GM18873 (cell line): ENCODE measurements around the gene L3MBTL4.
A peak's percentile ranks its signal among the peaks of the same experiment; 100 is the strongest.
"Not testable (repeated sequence)": the region's sequence is repeated elsewhere in the genome, so short reads cannot be mapped to it uniquely, and the experiment has no call there.

Experiments
- ATAC-seq: cut with Tn5 transposase; IDR thresholded peaks from one replicate; pipeline ENCODE4 v1.9.1; 2021; ENCODE audit warnings: mild to moderate bottlenecking, moderate library complexity, moderate number of reproducible peaks; ENCODE audit not compliant: unreplicated experiment, low FRiP score

Gene L3MBTL4

DNA sequence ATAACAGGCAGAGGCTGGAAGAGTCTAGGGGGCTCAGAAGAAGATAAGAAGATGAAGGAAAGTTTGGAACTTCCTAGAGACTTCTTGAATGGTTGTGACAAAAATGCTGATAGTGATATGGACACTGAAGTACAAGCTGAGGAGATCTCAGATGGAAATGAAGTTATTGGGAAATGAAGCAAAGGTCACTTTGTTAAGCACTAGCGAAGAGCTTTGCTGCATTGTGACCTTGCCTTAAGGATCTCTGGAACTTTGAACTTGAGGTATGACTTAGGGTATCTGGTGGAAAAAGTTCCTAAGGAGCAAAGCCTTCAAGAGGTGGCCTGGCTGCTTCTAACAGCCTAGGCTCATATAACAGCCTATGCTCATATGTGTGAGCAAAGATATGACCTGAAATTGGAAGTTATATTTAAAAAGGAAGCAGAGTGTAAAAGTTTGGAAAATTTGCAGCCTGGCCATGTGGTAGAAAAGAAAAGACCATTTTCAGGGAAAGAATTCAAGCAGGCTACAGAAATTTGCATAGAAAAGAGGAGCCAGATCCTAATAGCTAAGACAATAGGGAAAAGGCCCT, 91.3 kb downstream of the L3MBTL4 start:
- ATAC-seq = no peak

DNA sequence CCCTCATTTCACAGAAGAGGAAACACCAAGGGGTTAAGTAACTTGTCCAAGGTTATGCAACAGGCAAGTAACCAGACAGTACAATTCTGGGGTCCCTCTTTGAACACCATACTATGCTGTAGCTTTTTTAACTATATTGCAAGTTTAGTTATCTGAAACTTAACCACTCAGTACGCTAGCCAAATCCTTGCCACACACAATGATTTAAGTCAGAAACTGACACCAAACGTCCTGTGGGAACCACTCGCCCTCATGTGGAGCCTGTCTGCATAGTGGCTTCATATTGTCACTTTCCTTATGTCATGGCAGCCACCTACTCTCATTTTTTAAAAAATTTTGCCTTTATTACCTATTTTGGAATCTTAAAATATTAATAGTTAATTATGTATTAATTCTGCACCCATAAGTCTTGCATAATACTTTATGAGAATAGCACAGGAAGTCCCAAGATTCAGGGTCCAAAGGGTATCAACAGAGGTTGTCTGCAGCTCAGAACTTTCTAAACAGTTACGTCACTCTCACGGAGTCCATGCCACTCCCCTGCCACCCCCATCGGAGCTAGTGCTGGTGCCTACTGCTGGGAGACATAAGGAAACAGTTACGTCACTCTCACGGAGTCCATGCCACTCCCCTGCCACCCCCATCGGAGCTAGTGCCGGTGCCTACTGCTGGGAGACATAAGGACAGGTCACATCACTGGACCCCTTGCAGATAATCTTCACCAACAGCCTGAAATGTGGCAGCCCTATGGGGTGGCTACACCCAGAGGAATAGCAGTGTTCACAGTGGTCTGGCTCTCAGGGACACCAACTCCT, 99.0 kb downstream of the L3MBTL4 start:
- ATAC-seq = no peak

DNA sequence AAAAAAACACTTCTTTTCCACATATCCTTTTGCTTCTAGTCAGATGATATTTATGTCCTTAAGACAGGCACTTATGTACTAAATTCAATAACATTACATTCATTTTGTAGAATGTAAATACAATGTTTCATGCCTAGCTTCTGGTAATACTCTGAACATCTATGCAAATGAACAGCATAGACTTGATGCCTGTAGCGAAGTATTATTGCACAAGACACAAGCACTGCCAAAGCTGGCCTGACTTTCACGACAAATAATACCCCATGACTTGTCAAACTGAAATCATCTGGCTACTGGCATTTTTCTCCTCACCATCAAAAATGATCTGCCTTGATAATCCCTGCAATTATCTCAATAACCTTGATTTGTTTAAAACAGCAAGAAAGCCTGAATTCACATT, 101.3 kb downstream of the L3MBTL4 start:
- no peak for ATAC-seq

- ATAC-seq = no peak
Observed at GRCh38 chr18:6311456-6312215, 103.1 kb downstream of the L3MBTL4 start.

DNA sequence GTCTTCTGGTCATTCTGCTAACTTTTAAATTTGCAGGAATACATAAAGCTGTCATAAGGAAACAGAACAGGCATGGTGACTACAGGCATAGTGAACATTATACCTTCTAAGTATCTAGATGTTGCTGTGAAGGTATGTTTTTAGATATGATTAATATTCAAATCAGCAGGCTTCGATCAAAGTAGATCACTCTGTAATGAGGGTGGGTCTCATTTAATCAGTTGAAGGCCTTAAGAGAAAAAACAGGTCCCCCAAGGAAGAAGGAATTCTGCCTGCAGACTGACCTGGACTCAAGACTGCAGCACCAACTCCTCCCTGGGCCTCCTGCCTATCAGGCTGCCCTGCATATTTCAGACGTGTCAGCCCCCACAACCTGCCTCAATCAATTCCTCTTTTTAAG, 104.0 kb downstream of the L3MBTL4 start:
- no peak for ATAC-seq

DNA sequence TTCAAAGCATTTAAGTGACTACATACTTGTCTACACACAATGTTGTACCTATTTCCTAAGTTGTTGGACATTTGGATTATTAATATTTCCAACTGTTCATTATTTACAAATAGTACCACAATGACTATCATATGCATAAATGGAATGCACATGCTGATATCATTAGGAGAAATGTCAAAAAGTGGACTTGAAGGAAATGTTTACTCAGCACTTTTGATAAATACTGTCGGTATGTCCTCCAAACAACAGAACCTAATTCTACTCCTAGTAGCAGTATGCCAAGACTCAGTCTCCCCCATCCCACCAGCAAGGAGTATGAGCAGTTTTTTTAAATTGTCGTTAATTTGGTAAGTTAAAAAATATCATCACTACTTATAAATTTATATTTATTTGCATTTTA, 116.8 kb downstream of the L3MBTL4 start:
- no peak for ATAC-seq

- ATAC-seq = no peak
Observed at GRCh38 chr18:6294148-6294784, 120.4 kb downstream of the L3MBTL4 start.

DNA sequence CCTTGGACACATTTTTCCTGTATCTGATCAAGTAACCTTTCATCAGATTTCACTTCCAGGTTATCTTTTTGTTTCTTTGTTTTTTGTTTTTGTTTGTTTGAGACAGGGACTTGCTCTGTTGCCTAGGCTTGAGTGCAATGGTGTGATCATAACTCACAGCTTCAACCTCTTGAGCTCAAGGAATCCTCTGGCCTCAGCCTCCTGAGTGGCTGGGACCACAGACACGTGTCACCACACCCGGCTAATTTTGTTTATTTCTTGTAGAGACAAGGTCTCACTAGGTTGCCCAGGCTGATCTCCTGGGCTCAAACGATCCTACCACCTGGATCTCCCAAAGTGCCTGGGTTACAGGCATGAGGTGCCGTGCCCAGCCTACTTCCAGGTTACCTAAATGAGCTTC, 124.9 kb downstream of the L3MBTL4 start:
- ATAC-seq = no peak

- ATAC-seq = no peak
Observed at GRCh38 chr18:6286585-6286984, 128.1 kb downstream of the L3MBTL4 start.

DNA sequence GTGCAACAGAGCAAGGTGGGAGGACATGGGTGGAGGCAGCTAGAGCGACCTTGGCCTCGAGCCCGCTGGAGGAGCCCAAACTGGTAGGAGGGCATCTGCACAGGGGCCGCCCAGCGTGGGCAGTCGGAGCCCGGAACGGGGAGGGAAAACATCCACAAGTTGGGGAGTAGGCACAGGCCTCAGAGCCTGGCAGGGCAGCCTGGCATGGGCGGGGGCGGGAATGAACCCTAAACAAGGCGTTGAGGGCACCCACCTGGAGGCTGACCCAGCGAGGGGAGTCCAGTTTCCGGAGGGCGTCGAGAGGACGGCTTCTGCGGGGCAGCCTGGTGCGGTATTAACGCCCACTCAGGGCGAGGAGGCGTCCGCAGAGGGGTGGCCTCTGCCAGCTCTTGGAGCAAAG, 129.9 kb downstream of the L3MBTL4 start:
- ATAC-seq = no peak

GRCh38 chr18:6284300-6284699, 130.4 kb downstream of the L3MBTL4 start:
- no peak for ATAC-seq

DNA sequence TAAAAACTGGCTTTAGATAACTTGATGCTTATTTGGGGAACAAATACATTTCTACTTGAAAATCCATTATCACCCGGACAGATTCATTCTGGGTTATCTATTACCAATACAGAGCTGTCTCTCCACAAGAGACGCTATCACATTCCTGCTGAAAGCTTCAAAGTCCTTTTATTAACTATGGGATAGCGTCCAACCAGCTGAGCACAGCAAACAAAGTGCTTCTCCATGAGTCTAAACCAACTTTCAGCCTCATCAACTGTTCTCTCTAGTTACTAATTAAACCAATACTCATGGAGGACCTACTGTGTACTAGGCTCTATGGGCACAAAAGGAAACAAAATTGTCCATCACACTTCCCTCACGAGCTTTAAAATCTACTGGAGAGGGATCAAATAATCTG, 132.8 kb downstream of the L3MBTL4 start:
- no peak for ATAC-seq

- no peak for ATAC-seq
Observed at GRCh38 chr18:6280211-6280743, 134.4 kb downstream of the L3MBTL4 start.

DNA sequence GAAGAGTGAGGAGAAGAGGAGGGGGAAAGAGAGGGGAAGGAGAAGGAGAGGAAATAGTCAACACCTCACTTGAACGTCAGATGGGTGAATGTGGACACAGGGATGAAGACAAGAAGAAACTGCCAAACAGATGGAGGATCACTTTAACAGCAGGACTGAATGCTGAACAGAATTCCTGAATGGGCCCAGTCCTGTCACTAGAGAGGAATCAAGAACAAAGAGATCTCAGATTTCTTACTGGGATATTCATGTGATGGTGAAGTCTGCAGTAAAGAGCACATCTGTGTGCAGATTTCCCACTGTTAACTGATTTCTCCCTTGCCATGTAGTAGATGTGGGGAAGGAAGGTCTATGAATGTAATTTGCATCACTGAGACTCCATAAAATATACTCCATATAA, 135.4 kb downstream of the L3MBTL4 start:
- ATAC-seq = no peak

DNA sequence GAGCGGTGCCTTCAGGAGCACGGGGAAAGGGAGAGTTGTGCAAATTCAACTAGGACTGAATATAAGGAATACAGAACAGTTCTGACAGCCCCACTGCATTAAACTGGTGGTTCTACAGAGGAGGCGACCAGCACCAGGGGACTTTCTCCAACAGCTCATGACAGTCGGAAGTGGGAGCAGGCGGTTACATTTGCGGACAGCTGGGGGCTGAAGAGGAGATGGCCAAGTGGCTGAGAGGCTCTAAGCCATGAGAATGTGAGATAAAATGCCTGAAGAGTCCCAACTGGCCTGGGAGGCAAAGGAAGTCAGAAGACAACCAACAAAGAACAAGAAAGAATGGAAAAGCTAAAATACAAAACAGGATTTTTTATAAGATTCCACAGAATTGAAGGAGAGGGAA, 141.3 kb downstream of the L3MBTL4 start:
- ATAC-seq = no peak

DNA sequence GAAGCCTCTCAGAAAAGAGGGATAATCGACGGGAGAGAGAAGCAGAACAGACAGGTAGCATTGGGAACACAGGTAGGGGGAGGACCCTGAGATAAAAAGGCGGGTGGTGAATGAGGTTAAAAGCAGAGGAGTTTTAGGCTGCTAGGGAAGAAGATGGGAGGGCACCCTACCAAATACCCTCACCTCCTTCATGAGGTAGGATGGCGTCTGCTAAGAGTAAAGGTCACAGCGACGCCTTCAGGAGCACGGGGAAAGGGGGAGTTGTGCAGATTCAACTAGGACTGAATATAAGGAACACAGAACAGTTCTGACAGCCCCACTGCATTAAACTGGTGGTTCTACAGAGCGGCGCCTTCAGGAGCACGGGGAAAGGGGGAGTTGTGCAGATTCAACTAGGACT, 142.6 kb downstream of the L3MBTL4 start:
- not testable (repeated sequence) for ATAC-seq

- no peak for ATAC-seq
Observed at GRCh38 chr18:6271585-6271984, 143.1 kb downstream of the L3MBTL4 start.

DNA sequence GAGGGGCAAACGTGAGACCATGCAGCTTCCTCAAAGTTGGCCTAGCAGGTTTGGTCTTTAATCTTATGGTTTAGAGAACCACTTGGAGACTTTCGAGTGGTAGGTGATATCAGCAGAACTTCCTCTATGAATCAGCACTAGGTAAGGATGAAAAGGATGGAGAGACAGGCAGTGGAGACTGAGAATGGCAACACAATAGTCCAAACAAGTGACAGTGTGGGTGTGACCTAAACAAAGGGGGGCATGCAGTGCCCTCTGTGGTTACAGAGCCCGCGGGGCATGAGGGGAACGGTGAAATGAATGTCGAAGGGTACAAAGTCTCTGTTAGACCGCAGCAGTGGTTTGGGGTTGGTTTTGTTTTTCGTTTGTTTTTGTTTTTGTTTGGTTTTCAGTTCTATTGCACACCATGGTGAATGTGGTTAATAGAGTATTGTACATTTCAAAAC, 143.9 kb downstream of the L3MBTL4 start:
- peak; percentile 74 for ATAC-seq

DNA sequence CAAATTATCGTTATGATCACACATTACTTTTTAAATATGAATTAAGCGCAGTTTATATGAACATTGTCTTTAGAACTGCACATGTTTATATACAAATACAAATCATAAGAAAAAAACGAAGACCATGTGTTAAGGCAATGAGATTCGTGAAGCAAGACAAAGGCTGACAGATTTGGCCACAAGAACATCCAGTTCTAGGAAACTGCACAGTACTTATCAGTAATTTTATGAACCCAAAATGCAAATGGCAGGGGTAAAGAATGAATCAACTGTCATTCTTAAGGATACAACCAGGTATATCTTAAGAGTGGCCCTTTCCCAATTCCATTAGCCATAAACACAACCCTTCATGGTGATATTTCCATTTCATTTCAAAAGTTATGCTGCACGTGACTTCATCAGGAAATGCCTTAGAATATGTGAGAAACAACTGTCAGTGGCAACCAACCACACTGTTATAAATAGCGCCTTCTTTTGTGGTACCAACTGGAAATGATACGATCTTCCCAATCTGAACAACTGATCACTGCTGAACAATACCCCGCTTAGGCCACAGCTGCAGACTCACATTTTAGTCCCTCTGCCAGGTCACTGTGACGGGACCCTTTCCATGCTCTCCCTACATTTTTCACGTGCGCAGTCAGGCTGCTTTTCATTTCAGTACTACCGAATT, 144.9 kb downstream of the L3MBTL4 start:
- no peak for ATAC-seq

DNA sequence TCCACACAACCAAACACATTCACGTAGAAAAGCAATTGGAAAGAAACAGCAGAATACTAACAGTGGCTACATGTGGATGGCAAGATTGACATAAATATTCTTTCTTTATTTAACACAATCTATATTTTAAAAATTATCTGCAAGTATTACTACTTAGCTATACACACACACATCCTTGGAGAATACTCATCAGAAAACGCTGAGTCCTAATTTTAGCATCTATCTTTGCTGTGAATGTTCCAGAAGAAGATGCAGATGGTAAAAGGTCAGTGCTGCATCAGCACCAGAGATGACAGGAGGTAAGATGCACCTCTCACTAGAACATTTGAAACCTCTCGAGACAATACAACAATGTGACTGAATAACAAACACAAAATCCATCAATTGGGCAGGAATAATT, 148.5 kb downstream of the L3MBTL4 start:
- ATAC-seq = no peak
